Uterus (tissue), 2 donors: ENCODE measurements around the gene BCAR3.

Experiments
- POLR2A ChIP-seq, 2 donors: fragments of 450-650 bp; IDR thresholded peaks; one replicate each; pipeline ENCODE4 v1.6.1; 2016; ENCODE audit warnings: antibody characterized with exemption in 2 of 2, mild to moderate bottlenecking in 1 of 2, moderate library complexity in 1 of 2
- TF ChIP-seq, protein P1 (sequence below), 4 experiments: fragments of 200-600 bp in 2 of 4; fragments of 450-650 bp in 2 of 4; sonication (generic) in 2 of 4; IDR thresholded peaks; one replicate each; pipeline ENCODE4 v1.5.1; 2016 to 2019; ENCODE audit warnings: antibody characterized with exemption in 4 of 4, mild to moderate bottlenecking in 2 of 4, moderate library complexity in 1 of 4

DNA sequence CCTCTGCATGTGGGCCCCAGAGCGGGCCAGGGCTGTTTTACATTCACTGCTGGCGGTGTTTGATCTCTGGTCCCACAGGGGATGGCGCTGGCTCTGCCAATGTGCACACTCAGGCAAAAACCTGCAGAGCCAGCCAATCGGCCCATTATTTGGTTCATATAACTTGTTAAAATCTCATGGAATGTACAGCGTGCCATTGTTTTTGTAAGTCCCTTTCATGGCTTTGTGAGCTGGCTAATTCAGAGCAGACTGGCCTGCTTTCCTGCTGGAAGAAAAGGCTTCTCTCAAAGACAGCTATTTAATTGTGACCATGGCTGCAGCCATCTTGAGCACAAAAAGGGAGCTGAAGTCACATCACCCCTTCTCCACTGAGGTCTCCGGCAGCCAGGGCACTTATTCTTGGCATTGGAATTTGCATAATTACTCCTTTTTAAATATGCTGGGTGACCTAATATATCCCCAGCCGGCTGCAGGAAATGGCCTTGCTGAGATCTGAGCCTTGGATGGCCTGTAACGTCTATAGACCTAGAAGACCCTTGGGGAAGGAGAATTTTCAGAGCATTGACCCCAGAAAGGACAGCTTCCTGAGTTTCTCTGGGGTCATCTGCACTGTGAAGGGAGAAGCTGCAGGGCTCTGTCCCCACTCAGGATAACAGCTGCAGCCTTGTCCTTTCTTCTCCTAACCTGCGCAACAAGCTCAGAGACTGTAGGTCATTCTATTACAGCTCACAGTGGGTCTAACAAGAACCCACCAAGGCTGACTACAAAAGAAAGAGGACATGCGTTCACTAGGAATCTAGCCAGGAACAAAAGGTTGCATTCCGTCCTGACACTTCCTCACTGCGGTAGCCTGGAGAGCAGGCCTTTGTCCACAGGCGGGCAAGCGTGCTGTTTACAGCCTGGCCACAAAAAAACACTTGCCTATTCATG lies 45.8 kb downstream of the BCAR3 start:
- TF ChIP-seq, protein P1, sequence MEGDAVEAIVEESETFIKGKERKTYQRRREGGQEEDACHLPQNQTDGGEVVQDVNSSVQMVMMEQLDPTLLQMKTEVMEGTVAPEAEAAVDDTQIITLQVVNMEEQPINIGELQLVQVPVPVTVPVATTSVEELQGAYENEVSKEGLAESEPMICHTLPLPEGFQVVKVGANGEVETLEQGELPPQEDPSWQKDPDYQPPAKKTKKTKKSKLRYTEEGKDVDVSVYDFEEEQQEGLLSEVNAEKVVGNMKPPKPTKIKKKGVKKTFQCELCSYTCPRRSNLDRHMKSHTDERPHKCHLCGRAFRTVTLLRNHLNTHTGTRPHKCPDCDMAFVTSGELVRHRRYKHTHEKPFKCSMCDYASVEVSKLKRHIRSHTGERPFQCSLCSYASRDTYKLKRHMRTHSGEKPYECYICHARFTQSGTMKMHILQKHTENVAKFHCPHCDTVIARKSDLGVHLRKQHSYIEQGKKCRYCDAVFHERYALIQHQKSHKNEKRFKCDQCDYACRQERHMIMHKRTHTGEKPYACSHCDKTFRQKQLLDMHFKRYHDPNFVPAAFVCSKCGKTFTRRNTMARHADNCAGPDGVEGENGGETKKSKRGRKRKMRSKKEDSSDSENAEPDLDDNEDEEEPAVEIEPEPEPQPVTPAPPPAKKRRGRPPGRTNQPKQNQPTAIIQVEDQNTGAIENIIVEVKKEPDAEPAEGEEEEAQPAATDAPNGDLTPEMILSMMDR (IDR thresholded peaks at IDR 0.05): no peak
- TF ChIP-seq POLR2A (IDR thresholded peaks at IDR 0.05): no peak
